Activated T-helper 2 cell treated with anti-CD3 and anti-CD28 coated beads, Interferon-gamma antibody, Interleukin-2, Interleukin-4, amounts not matched to agents 10 μg/mL and 5 μg/mL and 100 μg/mL, durations not matched to agents 14 hours and 24 hours and 36 hours (primary cell): Measurements from ENCODE around the gene SELENOP. TPM values are rescaled to one million over a fixed set of nuclear protein-coding genes. Genes with fewer than 3 reads are reported as not detected.
A peak's percentile ranks its signal among the peaks of the same experiment; 100 is the strongest.

Experiments used
- DNase-seq: peaks from one replicate; pipeline ENCODE4 v3.0.0; 2021; ENCODE audit warnings: low spot score
- H3K27ac Mint-ChIP-seq: one replicate; pipeline ENCODE4 v1.8.0; 2021; ENCODE audit warnings: mixed read lengths
- H3K27me3 Mint-ChIP-seq: one replicate; pipeline ENCODE4 v1.8.0; 2021; ENCODE audit warnings: low read depth, mixed read lengths
- H3K36me3 Mint-ChIP-seq: one replicate; pipeline ENCODE4 v1.8.0; 2021; ENCODE audit warnings: low read depth, mixed read lengths
- H3K4me1 Mint-ChIP-seq: one replicate; pipeline ENCODE4 v1.8.0; 2021; ENCODE audit warnings: low read depth, mixed read lengths
- H3K4me3 Mint-ChIP-seq: one replicate; pipeline ENCODE4 v1.8.0; 2021; ENCODE audit warnings: low read depth, mild to moderate bottlenecking, moderate library complexity, mixed read lengths
- H3K9me3 Mint-ChIP-seq: one replicate; pipeline ENCODE4 v1.8.0; 2021; ENCODE audit warnings: mixed read lengths
- intact Hi-C: fragments of 100-400 bp; cut with micrococcal nuclease; formaldehyde crosslinking; loops from one replicate; pipeline ENCODE4 v1.15.1; 2023
- total RNA-seq: library from RNA; stranded (reverse); gene quantifications from 2 replicates; pipeline ENCODE4 v1.2.3, GENCODE V29; 2022

Gene SELENOP
- total RNA-seq, 1 donor from 2014 or later: not detected

DNA sequence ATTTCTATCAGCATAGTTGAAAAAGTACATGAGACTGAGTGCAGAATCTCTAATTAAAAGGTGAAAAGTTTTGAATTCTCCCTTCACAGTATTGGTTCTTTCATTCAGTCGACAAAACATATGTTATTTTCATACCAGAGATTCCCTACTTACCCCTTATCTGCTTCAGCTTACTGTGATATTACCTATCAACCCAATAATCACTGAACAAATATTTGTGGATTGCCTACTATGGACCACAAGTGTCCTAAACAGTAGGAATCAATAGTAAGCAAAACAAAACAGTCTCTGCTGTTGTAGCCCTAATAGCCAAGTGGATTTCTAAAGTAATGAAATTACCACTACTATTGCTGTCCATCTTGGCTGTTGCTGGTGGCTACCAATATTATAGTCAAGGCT lies 43.6 kb downstream of the SELENOP start:
- H3K4me1 Mint-ChIP-seq: no peaks in the 10 kb centered on the region
- no peak for DNase-seq
- H3K9me3 Mint-ChIP-seq: no peaks in the 10 kb centered on the region
- H3K27ac Mint-ChIP-seq: no peak overlapping the region
- H3K27me3 Mint-ChIP-seq: peaks cover 13% of the 10 kb centered on the region
- H3K4me3 Mint-ChIP-seq: no peak overlapping the region
- H3K36me3 Mint-ChIP-seq: peaks cover 4% of the 10 kb centered on the region
- intact Hi-C loops: loop anchor here (10.0 kb wide), 3 partner anchors 183 to 763 kb away; partner anchors contain the start of gene GHR

DNA sequence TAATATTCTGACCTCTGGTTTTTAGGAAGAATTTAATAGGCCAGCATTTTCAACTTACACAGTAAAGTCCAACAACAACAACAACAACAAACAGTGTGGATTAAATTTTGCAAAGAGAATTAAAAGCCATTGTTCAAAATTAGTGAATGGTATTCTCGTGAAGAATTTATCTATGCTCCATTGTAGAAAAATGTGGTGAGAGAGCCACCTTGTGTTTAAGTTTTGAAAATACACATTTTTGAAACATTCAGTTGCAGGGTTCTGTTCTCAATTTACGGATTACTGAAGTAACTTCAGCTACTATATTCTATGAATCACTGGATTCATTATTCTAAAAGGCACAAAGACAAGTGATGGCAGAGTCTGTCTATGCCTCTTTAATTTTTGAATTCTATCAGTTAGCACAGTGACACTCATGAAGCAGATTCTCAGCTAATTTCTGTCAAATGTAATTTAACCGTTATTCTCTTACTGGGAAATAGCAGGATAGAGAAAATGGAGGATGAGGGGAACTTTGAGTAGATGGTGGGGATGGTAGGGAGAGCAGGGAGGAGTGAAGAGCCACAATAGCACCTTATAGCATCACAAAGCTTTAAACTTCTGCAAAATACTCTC lies 44.1 kb downstream of the SELENOP start:
- intact Hi-C loops: loop anchor here (10.0 kb wide), 3 partner anchors 183 to 763 kb away; partner anchors contain the start of gene GHR
- Mint-ChIP-seq H3K4me1 (no peaks in the 10 kb centered on the region), H3K27ac (no peak overlapping the region), H3K4me3 (no peak overlapping the region), H3K27me3 (peaks cover 13% of the 10 kb centered on the region), H3K9me3 (no peaks in the 10 kb centered on the region), H3K36me3 (peaks cover 4% of the 10 kb centered on the region)
- DNase-seq: no peak

DNA sequence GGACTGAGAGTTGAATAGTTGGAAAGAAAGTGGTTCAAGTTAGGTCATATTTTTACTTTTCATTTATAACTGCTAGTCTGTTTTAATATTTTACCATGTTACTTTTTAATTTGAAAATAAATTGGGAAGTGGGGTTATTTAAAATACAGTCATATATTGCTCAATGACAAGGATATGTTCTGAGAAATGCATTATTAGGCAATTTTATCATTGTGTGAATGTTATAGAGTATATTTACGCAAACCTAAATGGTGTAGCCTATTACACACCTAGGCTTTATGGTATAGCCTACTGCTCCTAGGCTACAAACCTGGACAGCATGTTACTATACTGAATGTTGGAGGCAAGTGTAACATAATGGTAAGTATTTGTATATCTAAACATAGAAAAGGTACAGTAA lies 49.9 kb downstream of the SELENOP start:
- H3K4me1 Mint-ChIP-seq: peaks cover 14% of the 10 kb centered on the region
- H3K27ac Mint-ChIP-seq: no peak overlapping the region
- intact Hi-C loops: loop anchor here (10.0 kb wide), 3 partner anchors 177 to 757 kb away; partner anchors contain the start of gene GHR
- peaks cover 14% of the 10 kb centered on the region for H3K27me3 Mint-ChIP-seq
- H3K4me3 Mint-ChIP-seq: no peak overlapping the region
- H3K36me3 Mint-ChIP-seq: peaks cover 6% of the 10 kb centered on the region
- no peak for DNase-seq
- no peaks in the 10 kb centered on the region for H3K9me3 Mint-ChIP-seq

DNA sequence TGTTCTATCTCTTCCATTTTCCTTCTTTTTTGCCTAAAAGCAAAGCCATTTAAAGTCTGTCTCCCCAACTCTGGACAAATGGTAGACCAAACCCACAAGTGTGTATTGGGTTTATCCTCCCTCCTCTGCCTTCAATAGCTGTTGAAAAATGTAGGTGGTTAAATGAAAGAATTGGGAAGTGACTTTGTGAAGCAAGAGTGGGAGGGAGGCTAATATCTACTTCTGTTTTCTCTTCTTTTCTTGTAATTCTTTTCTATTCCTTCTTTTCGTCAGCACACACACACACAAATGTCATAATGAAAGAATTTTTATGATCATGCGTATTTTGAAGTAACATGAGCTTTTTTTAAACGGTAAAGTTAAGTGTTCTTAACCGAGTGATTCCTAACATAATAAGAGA lies 51.3 kb downstream of the SELENOP start:
- H3K36me3 Mint-ChIP-seq: peaks cover 6% of the 10 kb centered on the region
- H3K4me1 Mint-ChIP-seq: peaks cover 16% of the 10 kb centered on the region
- H3K4me3 Mint-ChIP-seq: no peak overlapping the region
- intact Hi-C loops: loop anchor here (10.0 kb wide), 3 partner anchors 176 to 756 kb away; partner anchors contain the start of gene GHR
- no peak for DNase-seq
- H3K9me3 Mint-ChIP-seq: no peaks in the 10 kb centered on the region
- H3K27me3 Mint-ChIP-seq: peaks cover 11% of the 10 kb centered on the region
- no peak overlapping the region for H3K27ac Mint-ChIP-seq

DNA sequence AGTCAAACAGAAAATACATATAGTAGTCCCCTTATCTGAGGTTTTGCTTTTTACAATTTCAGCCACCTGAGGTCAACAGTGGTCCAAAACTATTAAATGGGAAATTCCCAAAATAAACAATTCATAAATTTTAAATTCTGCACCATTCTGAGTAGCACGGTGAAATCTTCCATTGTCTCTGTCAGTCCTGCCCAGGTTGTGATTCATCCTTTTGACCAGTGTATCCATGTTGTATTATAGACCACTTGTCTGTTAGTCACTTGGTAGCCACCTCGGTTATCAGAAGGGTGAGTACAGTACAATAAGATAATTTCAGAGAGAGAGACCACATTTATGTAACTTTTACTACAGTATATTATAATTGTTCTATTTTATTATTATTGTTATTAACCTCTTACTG lies 52.2 kb downstream of the SELENOP start:
- H3K27ac Mint-ChIP-seq: no peak overlapping the region
- peaks cover 6% of the 10 kb centered on the region for H3K36me3 Mint-ChIP-seq
- peaks cover 16% of the 10 kb centered on the region for H3K4me1 Mint-ChIP-seq
- intact Hi-C loops: loop anchor here (5.0 to 10.0 kb wide), 2 partner anchors 128 to 905 kb away; no protein-coding TSS in a partner anchor
- DNase-seq: no peak
- H3K27me3 Mint-ChIP-seq: peaks cover 14% of the 10 kb centered on the region
- H3K4me3 Mint-ChIP-seq: no peak overlapping the region
- no peaks in the 10 kb centered on the region for H3K9me3 Mint-ChIP-seq

DNA sequence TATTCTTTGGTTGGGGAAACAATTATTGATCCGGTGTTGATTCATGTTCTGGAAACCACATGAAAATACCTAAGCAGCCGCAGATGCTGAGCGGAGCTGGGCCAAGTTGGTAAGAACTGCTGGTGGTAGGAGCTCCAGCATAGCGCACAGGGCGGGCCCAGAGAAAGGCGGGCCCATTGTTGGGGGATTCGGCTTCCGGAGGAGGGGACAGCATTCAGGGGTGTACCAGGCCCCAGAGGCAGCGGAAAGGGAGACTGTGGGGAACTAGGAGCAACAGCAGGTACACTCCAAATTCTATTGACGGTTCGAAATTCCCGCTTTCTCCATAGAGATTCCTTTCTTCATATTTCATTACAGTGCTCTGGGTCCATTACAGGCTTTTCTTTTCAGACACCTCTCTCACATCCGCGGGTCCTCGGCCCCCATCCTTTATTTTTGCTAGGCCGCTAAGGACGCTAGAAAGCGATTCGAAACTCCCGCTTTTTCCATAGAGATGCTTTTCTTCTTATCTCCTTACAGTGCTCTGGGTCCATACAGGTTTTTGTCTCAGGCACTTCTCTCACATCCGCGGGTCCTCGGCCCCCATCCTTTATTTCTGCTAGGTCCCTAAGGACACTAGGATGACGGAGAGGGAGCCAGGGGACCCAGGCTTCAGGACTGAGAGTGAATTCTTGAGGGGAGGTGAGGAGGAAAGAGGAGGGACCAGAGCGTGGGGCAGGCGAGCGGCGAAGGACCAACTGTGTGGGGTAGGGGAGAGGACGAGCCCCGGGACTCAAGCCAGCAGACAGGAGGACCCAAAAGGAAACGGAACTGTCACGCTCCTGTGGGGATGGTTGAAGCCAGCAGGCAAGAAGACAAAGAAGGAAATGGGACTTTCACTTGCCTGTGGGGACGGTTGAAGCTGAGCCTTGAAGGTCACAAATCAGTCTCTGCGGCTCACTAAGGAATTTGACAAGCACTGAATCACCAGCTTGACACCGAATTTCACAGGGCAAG lies 54.8 kb downstream of the SELENOP start, which contains the start of gene CCDC152:
Gene CCDC152, plus strand, starts transcription at position 213 of the 996 bp plus-strand sequence. CDS start 2,304 bp downstream, outside the sequence.
- peaks cover 14% of the 10 kb centered on the region for H3K27me3 Mint-ChIP-seq
- peaks cover 6% of the 10 kb centered on the region for H3K36me3 Mint-ChIP-seq
- no peaks in the 10 kb centered on the region for H3K9me3 Mint-ChIP-seq
- DNase-seq: peak; percentile 32
- peaks cover 16% of the 10 kb centered on the region for H3K4me1 Mint-ChIP-seq
- peak within 1 kb of the TSS; percentile 31 for H3K27ac Mint-ChIP-seq
- H3K4me3 Mint-ChIP-seq: peak within 1 kb of the TSS; percentile 81
- intact Hi-C loops: loop anchor here (2.0 to 10.0 kb wide), 4 partner anchors 38 to 902 kb away; no protein-coding TSS in a partner anchor

DNA sequence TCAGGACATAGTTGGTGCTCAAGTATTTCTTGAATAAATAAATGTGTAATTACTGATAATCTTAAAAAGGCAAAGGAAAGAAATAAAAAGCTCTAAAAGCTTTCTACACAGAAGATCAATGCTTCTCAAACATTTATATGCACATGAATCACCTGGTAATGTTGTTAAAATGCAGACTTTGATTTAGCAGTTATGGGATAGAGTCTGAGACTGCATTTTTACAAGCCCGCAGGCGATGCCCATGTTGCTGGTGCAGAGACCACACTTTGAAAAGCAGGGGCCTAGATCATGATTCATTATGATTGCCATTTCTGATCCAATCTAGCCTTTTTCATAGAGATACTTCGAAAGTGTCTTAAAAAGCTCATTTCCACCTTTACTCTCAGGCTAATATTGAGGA lies 58.6 kb downstream of the SELENOP start:
- Mint-ChIP-seq H3K27me3 (peaks cover 10% of the 10 kb centered on the region), H3K27ac (no peak overlapping the region), H3K36me3 (peaks cover 3% of the 10 kb centered on the region), H3K4me1 (peaks cover 18% of the 10 kb centered on the region), H3K4me3 (no peak overlapping the region), H3K9me3 (no peaks in the 10 kb centered on the region)
- DNase-seq: no peak
- intact Hi-C loops: loop anchor here (10.0 kb wide), 1 partner anchor 898 kb away; no protein-coding TSS in a partner anchor

DNA sequence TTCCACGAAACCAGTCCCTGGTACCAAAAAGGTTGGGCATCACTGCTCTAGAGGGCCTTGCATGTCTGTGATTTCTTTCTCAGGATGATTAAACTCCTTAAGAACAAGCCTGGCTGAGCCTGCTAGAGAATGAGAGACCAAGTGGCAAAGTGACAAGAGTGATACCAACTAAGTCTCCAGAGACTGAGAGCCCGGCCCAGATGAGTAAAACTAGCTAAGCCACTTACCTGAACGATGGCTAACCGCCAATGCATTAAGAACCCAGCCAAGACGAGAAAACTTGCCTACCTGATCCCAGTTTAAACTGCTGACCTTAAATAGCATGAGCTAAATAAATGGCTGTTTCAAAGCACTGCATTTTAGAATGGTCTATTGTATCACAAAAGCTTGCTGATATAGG lies 60.6 kb downstream of the SELENOP start:
- intact Hi-C loops: loop anchor here (10.0 kb wide), 1 partner anchor 896 kb away; no protein-coding TSS in a partner anchor
- H3K4me3 Mint-ChIP-seq: no peak overlapping the region
- DNase-seq: no peak
- H3K27ac Mint-ChIP-seq: no peak overlapping the region
- H3K4me1 Mint-ChIP-seq: peaks cover 9% of the 10 kb centered on the region
- no peaks in the 10 kb centered on the region for H3K36me3 Mint-ChIP-seq
- no peaks in the 10 kb centered on the region for H3K9me3 Mint-ChIP-seq
- peaks cover 15% of the 10 kb centered on the region for H3K27me3 Mint-ChIP-seq

DNA sequence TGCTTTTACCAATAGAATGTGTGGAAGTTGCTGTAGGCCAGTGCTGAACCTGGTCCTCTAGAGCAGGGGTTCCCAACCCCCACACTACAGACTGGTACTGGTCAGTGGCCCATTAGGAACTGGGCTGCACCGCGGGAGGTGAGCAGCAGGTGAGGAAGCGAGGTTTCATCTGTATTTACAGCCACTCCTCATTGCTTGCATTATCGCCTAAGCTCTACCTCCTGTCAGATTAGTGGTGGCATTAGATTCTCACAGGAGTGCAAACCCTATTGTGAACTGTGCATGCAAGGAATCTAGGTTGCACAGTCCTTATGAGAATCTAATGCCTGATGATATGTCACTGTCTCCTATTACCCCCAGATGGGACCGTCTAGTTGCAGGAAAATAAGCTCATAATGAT lies 61.2 kb downstream of the SELENOP start:
- no peak overlapping the region for H3K4me3 Mint-ChIP-seq
- no peaks in the 10 kb centered on the region for H3K36me3 Mint-ChIP-seq
- DNase-seq: no peak
- peaks cover 13% of the 10 kb centered on the region for H3K27me3 Mint-ChIP-seq
- intact Hi-C loops: loop anchor here (10.0 kb wide), 1 partner anchor 896 kb away; no protein-coding TSS in a partner anchor
- peaks cover 9% of the 10 kb centered on the region for H3K4me1 Mint-ChIP-seq
- H3K27ac Mint-ChIP-seq: no peak overlapping the region
- no peaks in the 10 kb centered on the region for H3K9me3 Mint-ChIP-seq

Other genes with a start within 250 kb of the SELENOP start
- gene CCDC152, start 55.1 kb downstream of the SELENOP start, total RNA-seq: 5.5 and 6.0 TPM in 2 replicates
- 2.1 and 2.5 TPM in 2 replicates for gene ANXA2R, start 228.4 kb upstream of the SELENOP start, total RNA-seq